Common myeloid progenitor, CD34-positive (primary cell): ENCODE results near the gene PSKH1.

Experiments used
- CTCF ChIA-PET: fragments of 350-600 bp; sonication (Branson Sonifier 250); formaldehyde crosslinking; loops from one replicate; lab custom pipeline; 2021; ENCODE audit warnings: antibody characterized with exemption; lab: Charles Lee
- POLR2A ChIA-PET: fragments of 350-600 bp; sonication (Branson Sonifier 250); formaldehyde crosslinking; loops from one replicate; lab custom pipeline; 2021; ENCODE audit warnings: antibody characterized with exemption; lab: Charles Lee
- DNase-seq, 3 donors: peaks; one replicate each; pipeline versions ENCODE4 v3.0.0 to v3.0.0-alpha.2; 2013
- H3K27ac ChIP-seq, 2 experiments: 1 replicate in 1 of 2; 2 replicates in 1 of 2; pipeline ENCODE4 v1.7.0; 2013; ENCODE audit warnings: inconsistent platforms in 2 of 2, low read length in 2 of 2, mild to moderate bottlenecking in 2 of 2, low read depth in 1 of 2, moderate library complexity in 1 of 2; ENCODE audit not compliant: severe bottlenecking in 2 of 2, insufficient read depth in 1 of 2, poor library complexity in 1 of 2
- H3K27me3 ChIP-seq, 5 experiments: replicated peaks in 2 of 5; 1 replicate in 3 of 5; 2 replicates in 2 of 5; pipeline versions ENCODE4 v1.6.1 to v1.7.0; 2013; ENCODE audit warnings: low read length in 4 of 5, mild to moderate bottlenecking in 2 of 5, moderate library complexity in 2 of 5, inconsistent platforms in 1 of 5; ENCODE audit not compliant: insufficient read depth in 5 of 5, control insufficient read depth in 4 of 5
- H3K36me3 ChIP-seq, 4 experiments: 1 replicate in 2 of 4; 2 replicates in 2 of 4; pipeline versions ENCODE4 v1.6.1 to v1.7.0; 2013; ENCODE audit warnings: low read length in 3 of 4, control low read depth in 1 of 4, mild to moderate bottlenecking in 1 of 4; ENCODE audit not compliant: control insufficient read depth in 4 of 4, insufficient read depth in 4 of 4
- H3K4me1 ChIP-seq, 4 experiments: 1 replicate in 3 of 4; 2 replicates in 1 of 4; pipeline versions ENCODE4 v1.6.1 to v1.7.1; 2013; ENCODE audit warnings: low read length in 3 of 4, mild to moderate bottlenecking in 3 of 4, control low read depth in 1 of 4, inconsistent platforms in 1 of 4, moderate library complexity in 1 of 4; ENCODE audit not compliant: control insufficient read depth in 4 of 4, insufficient read depth in 4 of 4; ENCODE audit errors: control extremely low read depth in 1 of 4
- H3K4me3 ChIP-seq, 7 experiments: 1 replicate in 4 of 7; 2 replicates in 3 of 7; pipeline versions ENCODE4 v1.5.1 to v1.7.0; 2013; ENCODE audit warnings: mild to moderate bottlenecking in 7 of 7, low read length in 6 of 7, moderate library complexity in 6 of 7, inconsistent platforms in 2 of 7, low read depth in 2 of 7, control low read depth in 1 of 7; ENCODE audit not compliant: insufficient read depth in 4 of 7, control insufficient read depth in 1 of 7; ENCODE audit errors: extremely low read depth in 1 of 7
- H3K9me3 ChIP-seq, 5 experiments: 1 replicate in 4 of 5; 2 replicates in 1 of 5; pipeline versions ENCODE4 v1.6.1 to v1.7.1; 2013; ENCODE audit warnings: low read length in 4 of 5, mild to moderate bottlenecking in 2 of 5, inconsistent platforms in 1 of 5, low read depth in 1 of 5, moderate library complexity in 1 of 5; ENCODE audit not compliant: control insufficient read depth in 4 of 5, insufficient read depth in 2 of 5; ENCODE audit errors: control extremely low read depth in 1 of 5
- WGBS: methylation state at CpG from one replicate; pipeline ENCODE4 v1.1.5; 2013; ENCODE audit not compliant: insufficient coverage; 5-methylcytosine and 5-hydroxymethylcytosine counted together

Gene PSKH1

DNA sequence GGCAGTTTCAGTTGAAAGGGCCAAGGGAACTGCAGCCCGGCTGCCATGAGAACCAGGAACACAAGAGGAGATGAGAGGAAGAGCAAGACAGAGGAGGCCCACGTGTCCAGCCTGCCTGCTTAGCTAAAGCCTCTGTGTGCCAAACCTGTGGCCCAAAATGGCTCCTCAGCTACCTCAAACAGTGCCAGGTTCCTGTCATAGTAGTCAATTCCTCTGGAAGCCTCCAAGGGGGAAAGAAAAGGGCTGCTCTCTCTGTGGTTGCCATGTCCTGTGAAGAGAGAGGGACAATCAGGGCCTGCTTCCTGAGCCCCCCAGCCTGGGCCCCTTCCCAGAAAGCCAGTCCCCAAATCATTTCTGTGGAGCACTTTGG lies 70.2 kb downstream of the PSKH1 start:
- ChIA-PET CTCF (interaction anchor here (0.8 to 2.4 kb wide), 7 partner anchors 13 to 88 kb away, joined by 3 to 9 read pairs (median 3); no protein-coding TSS in a partner anchor), POLR2A (no interaction called here)
- H3K4me3 ChIP-seq: no peak overlapping the region
- WGBS: 100% methylated on average over 2 of the region's 2 CpGs
- H3K9me3 ChIP-seq: no peaks in the 10 kb centered on the region
- H3K36me3 ChIP-seq: peaks cover 2 to 49% (median 17%) of the 10 kb centered on the region in 4 experiments
- peaks cover 0 to 25% (median 12%) of the 10 kb centered on the region in 4 experiments for H3K4me1 ChIP-seq
- no peak overlapping the region for H3K27ac ChIP-seq
- H3K27me3 ChIP-seq: no peaks in the 10 kb centered on the region
- no peak for DNase-seq

DNA sequence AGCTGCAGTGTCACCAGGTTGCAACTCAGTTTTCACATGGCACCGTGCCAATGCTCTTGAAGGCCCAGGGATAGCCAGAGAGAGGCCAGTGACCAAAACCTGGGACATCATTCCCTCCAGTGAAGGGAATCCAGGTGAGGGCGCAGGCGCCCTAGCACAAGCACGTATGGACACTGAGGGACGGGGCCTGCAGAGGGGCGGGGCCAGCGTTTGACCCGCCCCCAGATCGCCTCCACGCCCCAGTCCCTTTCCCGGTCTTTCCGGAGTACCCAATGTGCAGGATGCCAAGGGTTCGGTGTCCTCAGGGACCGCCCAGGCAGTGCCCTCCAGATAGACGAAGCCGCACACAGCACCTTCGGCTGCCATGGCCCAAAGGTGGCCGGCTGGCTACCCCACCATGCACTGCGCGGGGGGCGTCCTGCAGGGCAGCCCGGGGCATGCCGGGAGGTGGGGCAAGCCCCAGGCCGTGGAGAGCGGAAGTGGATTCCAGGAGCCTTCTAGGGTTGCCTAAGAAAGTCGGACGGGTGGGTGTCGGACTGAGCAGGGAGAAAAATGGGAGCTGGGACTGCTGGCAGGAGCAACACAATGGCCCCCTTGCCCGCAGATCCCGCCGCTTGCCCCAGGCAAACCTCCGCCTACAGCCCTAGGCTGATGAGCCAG lies 70.7 kb downstream of the PSKH1 start:
- DNase-seq: no peak
- Histone ChIP-seq H3K27me3 (no peaks in the 10 kb centered on the region), H3K4me1 (peaks cover 0 to 26% (median 15%) of the 10 kb centered on the region in 4 experiments), H3K9me3 (no peaks in the 10 kb centered on the region), H3K4me3 (no peak overlapping the region), H3K27ac (no peak overlapping the region), H3K36me3 (peaks cover 2 to 44% (median 14%) of the 10 kb centered on the region in 4 experiments)
- POLR2A ChIA-PET: no interaction called here
- WGBS: 91% methylated on average over 31 of the region's 32 CpGs
- CTCF ChIA-PET: interaction anchor here (0.8 to 2.4 kb wide), 3 partner anchors 13 to 88 kb away, joined by 3 to 9 read pairs (median 4); no protein-coding TSS in a partner anchor

DNA sequence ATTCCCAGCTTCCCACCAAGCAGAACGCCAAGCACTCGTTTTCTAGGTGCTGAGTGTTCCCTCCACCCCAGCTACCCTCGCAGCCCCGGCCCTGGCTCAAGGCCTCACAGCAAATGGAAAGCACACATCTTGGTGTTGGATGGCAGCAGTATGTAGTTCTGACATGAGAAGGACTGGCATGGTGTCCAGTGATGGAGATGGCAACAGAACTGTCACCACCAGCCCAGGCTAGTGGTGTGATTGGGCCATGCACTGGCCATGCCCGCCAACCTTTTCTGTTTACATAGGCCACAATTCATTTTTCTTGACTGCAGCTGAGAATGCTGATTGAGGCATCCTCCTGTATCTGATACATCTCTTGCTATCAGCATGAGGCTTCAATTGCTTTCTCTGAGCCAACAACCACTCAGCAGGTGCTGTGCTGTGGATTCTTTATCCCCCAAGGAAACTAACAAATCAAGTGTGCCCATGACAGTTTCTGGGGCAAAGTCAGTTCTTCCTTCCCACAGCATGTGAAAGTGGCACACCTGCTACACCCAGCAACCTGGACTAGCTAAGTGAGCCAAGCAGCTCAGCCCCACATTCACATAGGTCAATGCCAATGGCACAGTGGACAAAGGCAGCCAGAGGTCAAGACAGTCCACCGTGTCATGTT lies 71.5 kb downstream of the PSKH1 start:
- Histone ChIP-seq H3K27me3 (no peaks in the 10 kb centered on the region), H3K27ac (no peak overlapping the region), H3K9me3 (no peaks in the 10 kb centered on the region), H3K4me3 (no peak overlapping the region), H3K4me1 (peaks cover 0 to 30% (median 20%) of the 10 kb centered on the region in 4 experiments), H3K36me3 (peaks cover 2 to 36% (median 12%) of the 10 kb centered on the region in 4 experiments)
- 95% methylated on average over 2 of the region's 6 CpGs for WGBS
- CTCF ChIA-PET: interaction anchor here (0.8 to 2.4 kb wide), 4 partner anchors 14 to 87 kb away, joined by 3 to 9 read pairs (median 4); no protein-coding TSS in a partner anchor
- no peak for DNase-seq
- POLR2A ChIA-PET: no interaction called here

DNA sequence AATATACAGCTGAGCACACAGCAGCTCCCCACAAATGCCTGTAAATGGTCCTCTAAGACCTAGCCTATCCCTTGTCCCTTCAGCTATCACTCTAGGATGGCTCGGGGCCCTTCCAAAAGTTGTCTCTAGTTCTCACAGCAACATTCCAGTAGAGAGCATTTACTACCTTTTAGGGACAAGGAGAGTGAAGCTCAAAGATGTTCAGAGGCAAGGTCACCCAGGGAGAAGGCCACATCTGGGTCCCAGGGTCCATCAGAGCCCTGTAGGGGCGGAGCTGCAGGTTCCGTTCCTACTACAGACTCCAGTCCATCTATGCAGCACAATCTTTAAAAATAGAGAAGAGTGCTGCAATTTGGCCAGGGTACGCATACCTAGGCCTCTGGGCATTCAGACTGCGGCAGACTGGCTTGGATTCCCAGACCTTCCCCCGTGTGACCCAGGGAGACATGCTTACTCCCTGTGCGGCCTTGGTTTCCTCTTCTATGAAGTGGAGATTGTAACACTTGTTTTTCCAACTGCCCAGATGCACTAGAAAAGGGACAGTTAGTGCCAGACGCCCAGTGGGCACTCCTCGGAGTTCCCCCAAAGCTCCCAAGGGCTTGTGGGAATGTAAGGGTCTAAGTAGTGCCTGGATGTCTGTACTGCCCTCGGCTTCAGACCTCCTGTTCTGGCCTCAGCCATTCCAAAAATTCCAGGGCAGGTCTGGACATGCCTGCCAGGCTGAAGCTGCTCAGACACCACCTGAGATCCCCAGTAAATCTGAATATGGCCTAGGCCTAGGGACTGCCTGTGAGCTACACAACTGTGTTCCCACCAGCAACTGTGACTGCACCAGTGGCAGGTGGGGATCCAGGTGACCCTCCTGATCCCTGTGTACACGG lies 72.9 kb downstream of the PSKH1 start:
- no peak overlapping the region for H3K27ac ChIP-seq
- H3K4me3 ChIP-seq: no peak overlapping the region
- H3K9me3 ChIP-seq: no peaks in the 10 kb centered on the region
- ChIA-PET POLR2A (no interaction called here), CTCF (interaction anchor here (0.5 to 7.6 kb wide), 11 partner anchors 9 to 75 kb away, joined by 3 to 69 read pairs (median 3); partner anchors contain the start of genes DDX28, DPEP2NB, DPEP3 and DUS2)
- DNase-seq: no peak
- WGBS: 95% methylated on average over 8 of the region's 11 CpGs
- H3K36me3 ChIP-seq: peaks cover 2 to 23% (median 7%) of the 10 kb centered on the region in 4 experiments
- no peaks in the 10 kb centered on the region for H3K27me3 ChIP-seq
- H3K4me1 ChIP-seq: peaks cover 0 to 30% (median 20%) of the 10 kb centered on the region in 4 experiments

DNA sequence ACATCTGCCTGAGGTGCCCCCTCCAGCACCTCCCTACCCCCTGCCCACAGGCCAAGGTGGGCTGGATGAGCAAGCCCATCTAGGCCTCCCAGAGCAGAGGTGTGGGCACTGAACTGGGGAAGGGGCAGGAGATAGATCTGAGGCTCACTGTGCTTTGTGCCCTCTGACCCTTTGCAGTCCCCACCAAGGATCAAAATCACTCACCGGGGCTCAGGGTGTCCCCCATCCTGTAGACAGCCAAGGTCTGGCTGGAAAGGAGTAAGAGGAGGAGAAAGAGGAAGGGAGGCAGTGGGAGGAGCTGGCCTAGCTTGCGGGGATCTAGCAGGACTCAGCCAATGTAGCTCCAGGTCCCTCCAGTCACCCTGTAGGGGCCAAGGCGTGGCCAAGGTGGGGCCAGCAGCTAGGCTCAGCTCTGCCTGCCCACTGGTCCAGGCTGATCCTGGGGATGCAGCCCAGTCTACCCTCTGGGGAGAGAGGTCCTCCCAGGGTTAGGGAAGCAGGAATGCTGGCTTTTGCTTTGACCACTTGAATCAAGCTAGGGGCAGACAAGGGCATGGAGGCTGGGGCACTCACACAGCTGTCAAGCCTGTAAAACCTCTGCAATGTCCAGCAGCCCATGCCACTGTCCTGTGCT lies 73.6 kb downstream of the PSKH1 start:
- Histone ChIP-seq H3K27ac (no peak overlapping the region), H3K36me3 (peaks cover 1 to 15% (median 5%) of the 10 kb centered on the region in 4 experiments), H3K4me1 (peaks cover 0 to 30% (median 20%) of the 10 kb centered on the region in 4 experiments), H3K9me3 (no peaks in the 10 kb centered on the region), H3K4me3 (peak overlapping the region in 1 of 7 experiments; percentile 84), H3K27me3 (no peaks in the 10 kb centered on the region)
- POLR2A ChIA-PET: interaction anchor here (0.8 kb wide), 1 partner anchor 74 kb away, joined by 4 read pairs; no protein-coding TSS in a partner anchor
- CTCF ChIA-PET: interaction anchor here (0.5 to 7.6 kb wide), 10 partner anchors 10 to 80 kb away, joined by 3 to 69 read pairs (median 3); partner anchors contain the start of genes DDX28, DPEP2, DPEP3 and DUS2
- no peak for DNase-seq
- 72% methylated on average over 2 of the region's 3 CpGs for whole genome bisulfite sequencing
